Measurements from ENCODE around the gene OBP2A.

- TF ChIP-seq EZH2 (IDR thresholded peaks at IDR 0.05; ENCODE audit: low read length, missing control alignments): no peak
- TF ChIP-seq, protein P1, sequence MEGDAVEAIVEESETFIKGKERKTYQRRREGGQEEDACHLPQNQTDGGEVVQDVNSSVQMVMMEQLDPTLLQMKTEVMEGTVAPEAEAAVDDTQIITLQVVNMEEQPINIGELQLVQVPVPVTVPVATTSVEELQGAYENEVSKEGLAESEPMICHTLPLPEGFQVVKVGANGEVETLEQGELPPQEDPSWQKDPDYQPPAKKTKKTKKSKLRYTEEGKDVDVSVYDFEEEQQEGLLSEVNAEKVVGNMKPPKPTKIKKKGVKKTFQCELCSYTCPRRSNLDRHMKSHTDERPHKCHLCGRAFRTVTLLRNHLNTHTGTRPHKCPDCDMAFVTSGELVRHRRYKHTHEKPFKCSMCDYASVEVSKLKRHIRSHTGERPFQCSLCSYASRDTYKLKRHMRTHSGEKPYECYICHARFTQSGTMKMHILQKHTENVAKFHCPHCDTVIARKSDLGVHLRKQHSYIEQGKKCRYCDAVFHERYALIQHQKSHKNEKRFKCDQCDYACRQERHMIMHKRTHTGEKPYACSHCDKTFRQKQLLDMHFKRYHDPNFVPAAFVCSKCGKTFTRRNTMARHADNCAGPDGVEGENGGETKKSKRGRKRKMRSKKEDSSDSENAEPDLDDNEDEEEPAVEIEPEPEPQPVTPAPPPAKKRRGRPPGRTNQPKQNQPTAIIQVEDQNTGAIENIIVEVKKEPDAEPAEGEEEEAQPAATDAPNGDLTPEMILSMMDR (conservative IDR thresholded peaks at IDR 0.05 in 1 of 2, IDR thresholded peaks at IDR 0.05 in 1 of 2; ENCODE audit: low read depth in 1 of 2, low read length in 2 of 2): no peak
Observed at GRCh38 chr9:135570456-135570855, 24.5 kb downstream of the OBP2A start.

Measured in fibroblast of lung (primary cell).